Measurements from ENCODE around the gene DBI. TPM values are rescaled to one million over a fixed set of nuclear protein-coding genes. Genes with fewer than 3 reads are reported as not detected.

DBI gene
- total and polyA plus RNA-seq, 2 experiments from 2014 or later, result 171 to 873 TPM

- TF ChIP-seq ZNF462 (CRISPR knock-in tag; IDR thresholded peaks at IDR 0.05), result no peak
- TF ChIP-seq CREB1 (CRISPR knock-in tag; IDR thresholded peaks at IDR 0.05; ENCODE audit: low read depth), result no peak
- no peak for TF ChIP-seq ETS1 (IDR thresholded peaks at IDR 0.05)
- TF ChIP-seq EZH2 (IDR thresholded peaks at IDR 0.05; ENCODE audit: low read depth, unreplicated experiment), result no peak
- TF ChIP-seq JUNB (IDR thresholded peaks at IDR 0.05; ENCODE audit: unreplicated experiment), result no peak
- TF ChIP-seq POLR2AphosphoS5 (IDR thresholded peaks at IDR 0.05; ENCODE audit: low read depth), result no peak
- no peak for TF ChIP-seq ZNF114 (CRISPR knock-in tag; IDR thresholded peaks at IDR 0.05)
- TF ChIP-seq ZNF331 (CRISPR knock-in tag; IDR thresholded peaks at IDR 0.05; ENCODE audit: low read depth), result no peak
- no peak for TF ChIP-seq NANOG (IDR thresholded peaks at IDR 0.05; ENCODE audit: borderline replicate concordance)
- TF ChIP-seq STAT1 (IDR thresholded peaks at IDR 0.05; ENCODE audit: unreplicated experiment), result no peak
- no peak for TF ChIP-seq REST (IDR thresholded peaks at IDR 0.05; ENCODE audit: unreplicated experiment)
Observed at GRCh38 chr2:119332953-119333352, 33.8 kb upstream of the DBI start (continued).

Data from GM23338 (cell line).